A549 (cell line): ENCODE results near the gene XYLB. TPM values are rescaled to one million over a fixed set of nuclear protein-coding genes. Genes with fewer than 3 reads are reported as not detected.

ENCODE experiments used
- ATAC-seq, 2 experiments: fragments of 200-7000 bp in 1 of 2; fragments of >200 bp in 1 of 2; cut with Nextera tagmentation in 1 of 2; cut with Tn5 transposase in 1 of 2; 3 replicates each; pipeline versions ENCODE4 v1.8.0 to v1.9.1; 2018 to 2020; ENCODE audit warnings: mild to moderate bottlenecking in 1 of 2, moderate library complexity in 1 of 2
- CTCF ChIA-PET: fragments of 300-600 bp; sonication (Branson Sonifier 250); formaldehyde crosslinking; extraction: SDS; loops from one replicate; lab custom pipeline; 2021; ENCODE audit warnings: antibody characterized with exemption, inconsistent platforms; lab: Yijun Ruan, JAX
- POLR2A ChIA-PET: fragments of 350-600 bp; formaldehyde crosslinking; extraction: SDS; loops from one replicate; lab custom pipeline; 2021; ENCODE audit warnings: antibody characterized with exemption, inconsistent platforms; lab: Yijun Ruan, JAX
- DNase-seq, 2 experiments: peaks; one replicate each; pipeline versions ENCODE4 v3.0.0 to v3.0.0-alpha.2; 2011 to 2016; ENCODE audit warnings: low read depth in 1 of 2, low spot score in 1 of 2
- FAIRE-seq: peaks from 2 replicates; lab custom pipeline; 2011; peaks lifted over from hg19 to GRCh38; lab: Jason Lieb, UNC
- H3K27ac ChIP-seq, 2 experiments: fragments of >200 bp; sonication (Bioruptor Twin); formaldehyde crosslinking; 3 replicates each; pipeline ENCODE4 v1.5.1; 2016 to 2017
- H3K4me1 ChIP-seq: fragments of >200 bp; sonication (Bioruptor Twin); formaldehyde crosslinking; 3 replicates; pipeline ENCODE4 v1.6.1; 2016
- H3K4me2 ChIP-seq: fragments of >200 bp; sonication (Bioruptor Twin); formaldehyde crosslinking; 3 replicates; pipeline ENCODE4 v1.6.1; 2016
- H3K4me3 ChIP-seq: fragments of >200 bp; sonication (Bioruptor Twin); formaldehyde crosslinking; 3 replicates; pipeline ENCODE4 v1.5.1; 2016
- H3K9me3 ChIP-seq: fragments of >200 bp; sonication (Bioruptor Twin); formaldehyde crosslinking; 3 replicates; pipeline ENCODE4 v1.6.1; 2016
- ATOH8 ChIP-seq: fragments of 250-450 bp; sonication (Bioruptor Pico); IDR thresholded peaks from 2 replicates; pipeline ENCODE4 v1.5.0; 2020; ENCODE audit warnings: low read depth, mild to moderate bottlenecking, moderate library complexity
- CBX8 ChIP-seq: fragments of 200-600 bp; sonication (generic); IDR thresholded peaks from 2 replicates; pipeline ENCODE4 v1.6.1; 2016
- CHD2 ChIP-seq: fragments of 150-350 bp; IDR thresholded peaks from 2 replicates; pipeline ENCODE4 v1.6.1; 2014; ENCODE audit warnings: low read length; ENCODE audit not compliant: partially characterized antibody
- EHMT2 ChIP-seq: fragments of 200-600 bp; sonication (generic); IDR thresholded peaks from 2 replicates; pipeline ENCODE4 v1.6.1; 2016; ENCODE audit warnings: antibody characterized with exemption, low read depth, mild to moderate bottlenecking, moderate library complexity
- EP300 ChIP-seq, 2 experiments: fragments of >200 bp; sonication (Bioruptor Twin); formaldehyde crosslinking; IDR thresholded peaks; 2 replicates in 1 of 2; 3 replicates in 1 of 2; pipeline ENCODE4 v1.6.1; 2016 to 2017
- FOSB ChIP-seq: fragments of 250-450 bp; sonication (Bioruptor Pico); IDR thresholded peaks from 2 replicates; pipeline ENCODE4 v1.5.0; 2020; ENCODE audit warnings: mild to moderate bottlenecking, moderate library complexity
- HEYL ChIP-seq: fragments of 250-450 bp; sonication (Bioruptor Pico); IDR thresholded peaks from 2 replicates; pipeline ENCODE4 v1.8.0; 2021; ENCODE audit warnings: mild to moderate bottlenecking, moderate library complexity
- MAZ ChIP-seq: fragments of 150-350 bp; IDR thresholded peaks from 2 replicates; pipeline ENCODE4 v1.6.1; 2014; ENCODE audit warnings: antibody characterized with exemption, low read depth, low read length, borderline replicate concordance
- MYC ChIP-seq: IDR thresholded peaks from 2 replicates; pipeline ENCODE4 v1.6.1; 2012; ENCODE audit warnings: mild to moderate bottlenecking, inconsistent platforms, low read length, improper control_type of control experiment, borderline replicate concordance
- NPAS2 ChIP-seq: fragments of 250-450 bp; sonication (Bioruptor Pico); IDR thresholded peaks from 2 replicates; pipeline ENCODE4 v1.8.0; 2022; ENCODE audit warnings: mild to moderate bottlenecking, moderate library complexity, borderline replicate concordance
- NR3C1 ChIP-seq: fragments of >200 bp; sonication (Bioruptor Twin); formaldehyde crosslinking; IDR thresholded peaks from 3 replicates; pipeline ENCODE4 v1.6.1; 2017
- POLR2A ChIP-seq: IDR thresholded peaks from 2 replicates; pipeline ENCODE4 v1.6.1; 2012; ENCODE audit warnings: mild to moderate bottlenecking, low read length
- RARB ChIP-seq: fragments of 250-450 bp; sonication (Bioruptor Pico); IDR thresholded peaks from 2 replicates; pipeline ENCODE4 v1.8.0; 2021; ENCODE audit warnings: mild to moderate bottlenecking, moderate library complexity
- RCOR1 ChIP-seq: fragments of 150-350 bp; IDR thresholded peaks from 2 replicates; pipeline ENCODE4 v1.6.1; 2014; ENCODE audit warnings: antibody characterized with exemption, low read length, low read depth
- RFX5 ChIP-seq: fragments of 450-650 bp; IDR thresholded peaks from 2 replicates; pipeline ENCODE4 v1.7.1; 2014; ENCODE audit warnings: antibody characterized with exemption, mild to moderate bottlenecking, moderate library complexity
- RNF2 ChIP-seq: fragments of 200-600 bp; sonication (generic); IDR thresholded peaks from 2 replicates; pipeline ENCODE4 v1.6.1; 2016; ENCODE audit warnings: low read depth, mild to moderate bottlenecking, antibody characterized with exemption, moderate library complexity, borderline replicate concordance
- SMC3 ChIP-seq: fragments of >200 bp; sonication (Bioruptor Twin); formaldehyde crosslinking; IDR thresholded peaks from 3 replicates; pipeline ENCODE4 v1.6.1; 2018; ENCODE audit warnings: inconsistent platforms
- TFCP2L1 ChIP-seq: fragments of 250-450 bp; sonication (Bioruptor Pico); IDR thresholded peaks from 2 replicates; pipeline ENCODE4 v1.5.0; 2021; ENCODE audit warnings: mild to moderate bottlenecking
- TP53 ChIP-seq: fragments of 250-450 bp; sonication (Bioruptor Pico); IDR thresholded peaks from 2 replicates; pipeline ENCODE4 v1.5.0; 2021; ENCODE audit warnings: mild to moderate bottlenecking, moderate library complexity
- ZC3H11A ChIP-seq: fragments of 450-650 bp; IDR thresholded peaks from 2 replicates; pipeline ENCODE4 v1.6.1; 2014; ENCODE audit warnings: antibody characterized with exemption, mild to moderate bottlenecking
- ZFP36 ChIP-seq: fragments of 450-650 bp; IDR thresholded peaks from 2 replicates; pipeline ENCODE4 v1.6.1; 2014; ENCODE audit warnings: borderline replicate concordance; ENCODE audit not compliant: partially characterized antibody
- WGBS: methylation state at CpG from one replicate; pipeline ENCODE4 v1.1.6; 2017; ENCODE audit errors: missing lambda C conversion rate; 5-methylcytosine and 5-hydroxymethylcytosine counted together
- polyA plus RNA-seq, 4 experiments: library from polyadenylated mRNA; depleted of rRNA in 3 of 4; stranded (reverse); fragments of >200 nt; fragmentation: RNase III in 1 of 4; extraction: RNeasy Plus Mini Kit Qiagen cat#74134 plus additional on column Dnase treatment in 1 of 4; gene quantifications; 2 replicates in 3 of 4; 3 replicates in 1 of 4; pipeline ENCODE4 v1.2.3, GENCODE V29; 2011 to 2017
- TF ChIP-seq, protein P1 (sequence below): fragments of 150-350 bp; IDR thresholded peaks from 2 replicates; pipeline ENCODE4 v1.6.1; 2014; ENCODE audit warnings: low read depth, mild to moderate bottlenecking, low read length
- TF ChIP-seq, protein P2 (sequence below): fragments of >200 bp; sonication (Bioruptor Twin); formaldehyde crosslinking; IDR thresholded peaks from 3 replicates; pipeline ENCODE4 v1.5.1; 2016

The XYLB gene
- polyA plus RNA-seq, 2 of the 4 experiments (the other 2 are of a cell fraction), result 4.9 to 5.4 TPM

DNA sequence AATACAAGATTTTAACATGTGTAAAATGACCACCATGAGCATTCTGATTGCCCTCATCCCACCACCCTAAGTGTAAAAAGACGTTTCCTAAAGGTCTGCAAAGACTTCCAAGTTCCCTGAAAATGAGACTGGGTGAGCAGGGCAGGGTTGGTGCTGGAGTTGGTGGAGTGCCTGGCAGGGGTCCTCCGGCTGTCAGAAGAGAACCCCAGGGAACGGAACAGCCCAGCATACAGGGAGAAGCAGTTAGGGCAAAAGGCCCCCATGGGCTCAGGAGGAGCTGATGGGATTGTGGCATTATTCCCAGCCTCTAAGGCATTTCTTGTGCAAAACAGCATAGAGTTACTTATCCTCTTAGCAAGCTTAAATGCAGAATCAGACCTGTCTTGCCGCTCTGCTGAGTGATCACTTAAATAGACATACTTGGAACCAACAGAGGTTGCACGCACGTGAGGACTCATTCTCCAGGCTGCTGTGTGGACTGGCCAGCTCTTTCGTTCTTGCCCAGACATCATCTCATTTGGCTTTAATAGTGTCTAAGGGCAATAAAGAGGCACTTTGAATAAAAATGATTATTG is 36.0 kb downstream of the XYLB start (continued):
- TF ChIP-seq RARB (no peak), RFX5 (no peak)

GRCh38 chr3:38383156-38383875 is 36.7 kb downstream of the XYLB start:
- ChIA-PET CTCF (interaction anchor here (1.7 to 3.9 kb wide), 2 partner anchors 37 to 138 kb away, joined by 6 to 13 read pairs; partner anchors contain the start of gene XYLB), POLR2A (no interaction called here)
- DNase-seq (no peak), FAIRE-seq (no peak), ATAC-seq (no peak)
- TF ChIP-seq EHMT2, result no peak
- no peak for TF ChIP-seq SMC3
- no peak for TF ChIP-seq NR3C1
- TF ChIP-seq FOSB (CRISPR knock-in tag), result no peak
- TF ChIP-seq ATOH8 (CRISPR knock-in tag), result no peak
- TF ChIP-seq ZC3H11A, result no peak
- TF ChIP-seq, protein P1, sequence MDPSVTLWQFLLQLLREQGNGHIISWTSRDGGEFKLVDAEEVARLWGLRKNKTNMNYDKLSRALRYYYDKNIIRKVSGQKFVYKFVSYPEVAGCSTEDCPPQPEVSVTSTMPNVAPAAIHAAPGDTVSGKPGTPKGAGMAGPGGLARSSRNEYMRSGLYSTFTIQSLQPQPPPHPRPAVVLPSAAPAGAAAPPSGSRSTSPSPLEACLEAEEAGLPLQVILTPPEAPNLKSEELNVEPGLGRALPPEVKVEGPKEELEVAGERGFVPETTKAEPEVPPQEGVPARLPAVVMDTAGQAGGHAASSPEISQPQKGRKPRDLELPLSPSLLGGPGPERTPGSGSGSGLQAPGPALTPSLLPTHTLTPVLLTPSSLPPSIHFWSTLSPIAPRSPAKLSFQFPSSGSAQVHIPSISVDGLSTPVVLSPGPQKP, result no peak
- Histone ChIP-seq H3K9me3 (peaks cover 4% of the 10 kb centered on the region), H3K27ac (no peak overlapping the region), H3K4me3 (no peak overlapping the region), H3K4me1 (no peaks in the 10 kb centered on the region), H3K4me2 (no peak overlapping the region)
- 90% methylated on average over 8 of the region's 8 CpGs for WGBS

GRCh38 chr3:38386992-38387750 is 40.6 kb downstream of the XYLB start:
- no peak for ATAC-seq
- ChIA-PET POLR2A (interaction anchor here (0.6 kb wide), 1 partner anchor 110 kb away, joined by 4 read pairs; no protein-coding TSS in a partner anchor), CTCF (interaction anchor here (0.6 to 1.1 kb wide), 2 partner anchors 9 to 25 kb away, joined by 3 read pairs; no protein-coding TSS in a partner anchor)
- Histone ChIP-seq H3K9me3 (peaks cover 4% of the 10 kb centered on the region), H3K4me2 (no peak overlapping the region), H3K4me3 (no peak overlapping the region), H3K4me1 (no peaks in the 10 kb centered on the region), H3K27ac (no peak overlapping the region)
- FAIRE-seq, result no peak
- 93% methylated on average over 5 of the region's 5 CpGs for WGBS
- TF ChIP-seq MYC (no peak), CHD2 (no peak), MAZ (no peak), RARB (no peak), RCOR1 (no peak), HEYL (CRISPR knock-in tag) (no peak), ATOH8 (CRISPR knock-in tag) (no peak), ZFP36 (no peak), POLR2A (no peak), TFCP2L1 (CRISPR knock-in tag) (no peak), EP300 (IDR thresholded peaks at IDR 0.05) (no peak), FOSB (CRISPR knock-in tag) (no peak), NPAS2 (CRISPR knock-in tag) (no peak), RNF2 (no peak), CBX8 (no peak), TP53 (CRISPR knock-in tag) (no peak)
- TF ChIP-seq, protein P2, sequence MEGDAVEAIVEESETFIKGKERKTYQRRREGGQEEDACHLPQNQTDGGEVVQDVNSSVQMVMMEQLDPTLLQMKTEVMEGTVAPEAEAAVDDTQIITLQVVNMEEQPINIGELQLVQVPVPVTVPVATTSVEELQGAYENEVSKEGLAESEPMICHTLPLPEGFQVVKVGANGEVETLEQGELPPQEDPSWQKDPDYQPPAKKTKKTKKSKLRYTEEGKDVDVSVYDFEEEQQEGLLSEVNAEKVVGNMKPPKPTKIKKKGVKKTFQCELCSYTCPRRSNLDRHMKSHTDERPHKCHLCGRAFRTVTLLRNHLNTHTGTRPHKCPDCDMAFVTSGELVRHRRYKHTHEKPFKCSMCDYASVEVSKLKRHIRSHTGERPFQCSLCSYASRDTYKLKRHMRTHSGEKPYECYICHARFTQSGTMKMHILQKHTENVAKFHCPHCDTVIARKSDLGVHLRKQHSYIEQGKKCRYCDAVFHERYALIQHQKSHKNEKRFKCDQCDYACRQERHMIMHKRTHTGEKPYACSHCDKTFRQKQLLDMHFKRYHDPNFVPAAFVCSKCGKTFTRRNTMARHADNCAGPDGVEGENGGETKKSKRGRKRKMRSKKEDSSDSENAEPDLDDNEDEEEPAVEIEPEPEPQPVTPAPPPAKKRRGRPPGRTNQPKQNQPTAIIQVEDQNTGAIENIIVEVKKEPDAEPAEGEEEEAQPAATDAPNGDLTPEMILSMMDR, result no peak
- no peak for DNase-seq
